ENCODE measurements around the gene LRMDA. TPM values are rescaled to one million over a fixed set of nuclear protein-coding genes. Genes with fewer than 3 reads are reported as not detected.

LRMDA gene
- total and polyA plus RNA-seq, 2 of the 13 experiments (the other 11 are each of a cell fraction or from before 2014, with no cell fraction given): 13.4 to 22.0 TPM

DNA sequence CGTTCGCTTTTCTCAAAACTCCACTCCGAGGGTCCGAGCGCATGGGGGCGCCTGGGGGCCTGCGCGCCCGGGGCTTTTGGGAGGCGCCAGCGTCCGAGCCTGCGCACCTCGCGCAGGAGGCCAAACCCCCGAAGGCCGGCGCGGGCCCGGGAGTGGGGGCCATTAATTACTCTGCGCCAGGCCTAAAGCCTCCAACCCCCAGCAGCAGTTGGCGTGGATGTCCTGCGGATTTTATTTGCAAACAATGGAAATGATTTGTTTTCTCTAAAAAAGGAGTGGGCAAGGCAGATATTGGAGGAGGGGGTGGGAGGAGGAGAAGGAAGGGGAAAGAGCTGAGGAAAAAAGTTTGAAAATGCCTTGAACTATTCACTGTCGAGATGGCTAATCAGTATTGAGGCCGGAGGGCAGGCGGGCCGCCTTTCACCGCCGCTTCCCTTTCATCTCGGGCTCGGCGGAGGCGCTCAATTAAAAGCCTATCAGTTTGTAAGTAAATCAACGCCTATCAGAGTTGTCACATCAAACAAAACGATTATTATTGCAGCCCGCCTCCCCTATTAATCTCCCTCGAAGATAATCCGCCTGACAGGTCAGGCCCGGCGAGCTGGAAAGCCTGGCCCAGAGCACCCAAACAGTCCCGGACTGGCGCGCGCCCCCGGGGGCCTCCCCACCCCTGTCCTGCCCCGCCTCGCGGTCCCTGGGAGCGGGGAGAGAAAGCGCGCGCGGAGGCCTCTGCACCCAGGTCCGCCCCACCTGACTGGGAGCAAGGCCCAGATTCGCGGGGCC, 26.4 kb upstream of the LRMDA start (continued):
- TF ChIP-seq NONO (IDR thresholded peaks at IDR 0.05) (no peak), NONO (CRISPR knock-in tag; conservative IDR thresholded peaks at IDR 0.05) (peak; percentile 39; the same call in 1 of the 2 replicates), ISL2 (CRISPR knock-in tag; IDR thresholded peaks at IDR 0.05) (peak; percentile 93), XRCC5 (optimal IDR thresholded peaks at IDR 0.05; ENCODE audit: low read length) (no peak), NCOA5 (CRISPR knock-in tag; IDR thresholded peaks at IDR 0.05) (peak; percentile 74; the same call in 1 of the 2 replicates), ZSCAN9 (CRISPR knock-in tag; IDR thresholded peaks at IDR 0.05; ENCODE audit: borderline replicate concordance) (no peak), SIN3A (IDR thresholded peaks at IDR 0.05; ENCODE audit: borderline replicate concordance, low read depth, low read length) (no peak), AGO2 (optimal IDR thresholded peaks at IDR 0.05; ENCODE audit: low read depth, low read length) (no peak), HNRNPLL (IDR thresholded peaks at IDR 0.05; ENCODE audit: low read depth, low read length, poor library complexity, severe bottlenecking) (peak; percentile 98), TBX2 (CRISPR knock-in tag; IDR thresholded peaks at IDR 0.05; ENCODE audit: borderline replicate concordance) (peak; percentile 94; the same call in 1 of the 2 replicates), DNMT1 (CRISPR knock-in tag; IDR thresholded peaks at IDR 0.05) (no peak), MED13 (CRISPR knock-in tag; IDR thresholded peaks at IDR 0.05) (peak; percentile 90; the same call in 1 of the 2 replicates), ZNF225 (CRISPR knock-in tag; IDR thresholded peaks at IDR 0.05) (0 out of 2 replicates have a peak, but pooled peaks have one; percentile 3), ATF6 (CRISPR knock-in tag; conservative IDR thresholded peaks at IDR 0.05) (no peak), PHF20 (CRISPR knock-in tag; IDR thresholded peaks at IDR 0.05) (peak; percentile 28; the same call in 1 of the 2 replicates), AHDC1 (CRISPR knock-in tag; IDR thresholded peaks at IDR 0.05; ENCODE audit: borderline replicate concordance) (no peak), ZNF749 (CRISPR knock-in tag; IDR thresholded peaks at IDR 0.05; ENCODE audit: borderline replicate concordance) (0 out of 2 replicates have a peak, but pooled peaks have one; percentile 29), ZNF672 (CRISPR knock-in tag; IDR thresholded peaks at IDR 0.05) (no peak), ZNF441 (CRISPR knock-in tag; IDR thresholded peaks at IDR 0.05; ENCODE audit: borderline replicate concordance) (peak; percentile 48; the same call in 1 of the 2 replicates)
- TF ChIP-seq, protein P1, sequence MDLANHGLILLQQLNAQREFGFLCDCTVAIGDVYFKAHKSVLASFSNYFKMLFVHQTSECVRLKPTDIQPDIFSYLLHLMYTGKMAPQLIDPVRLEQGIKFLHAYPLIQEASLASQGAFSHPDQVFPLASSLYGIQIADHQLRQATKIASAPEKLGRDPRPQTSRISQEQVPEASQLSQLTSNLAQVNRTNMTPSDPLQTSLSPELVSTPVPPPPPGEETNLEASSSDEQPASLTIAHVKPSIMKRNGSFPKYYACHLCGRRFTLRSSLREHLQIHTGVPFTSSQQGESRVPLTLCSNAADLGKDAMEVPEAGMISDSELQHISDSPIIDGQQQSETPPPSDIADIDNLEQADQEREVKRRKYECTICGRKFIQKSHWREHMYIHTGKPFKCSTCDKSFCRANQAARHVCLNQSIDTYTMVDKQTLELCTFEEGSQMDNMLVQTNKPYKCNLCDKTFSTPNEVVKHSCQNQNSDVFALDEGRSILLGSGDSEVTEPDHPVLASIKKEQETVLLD (CRISPR knock-in tag; IDR thresholded peaks at IDR 0.05; ENCODE audit: low read depth): no peak
- TF ChIP-seq, protein P2, sequence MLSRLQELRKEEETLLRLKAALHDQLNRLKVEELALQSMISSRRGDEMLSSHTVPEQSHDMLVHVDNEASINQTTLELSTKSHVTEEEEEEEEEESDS (CRISPR knock-in tag; IDR thresholded peaks at IDR 0.05; ENCODE audit: borderline replicate concordance): 0 out of 2 replicates have a peak, but pooled peaks have one; percentile 79

Measured in HepG2 (cell line).